BLaER1 (cell line): ENCODE measurements around the gene SCUBE2.

Source experiments
- H3K27ac ChIP-seq: shearing (Covaris generic); formaldehyde crosslinking; 2 replicates; pipeline ENCODE4 v1.8.1; 2022
- H3K27me3 ChIP-seq: shearing (Covaris generic); formaldehyde crosslinking; 2 replicates; pipeline ENCODE4 v1.8.1; 2022
- H3K36me3 ChIP-seq: shearing (Covaris generic); formaldehyde crosslinking; 2 replicates; pipeline ENCODE4 v1.8.1; 2022
- H3K4me1 ChIP-seq: shearing (Covaris generic); formaldehyde crosslinking; 2 replicates; pipeline ENCODE4 v1.8.1; 2022
- H3K4me2 ChIP-seq: shearing (Covaris generic); formaldehyde crosslinking; 2 replicates; pipeline ENCODE4 v1.8.1; 2022
- H3K4me3 ChIP-seq: shearing (Covaris generic); formaldehyde crosslinking; 2 replicates; pipeline ENCODE4 v1.8.1; 2022
- H3K9ac ChIP-seq: shearing (Covaris generic); formaldehyde crosslinking; 2 replicates; pipeline ENCODE4 v1.8.1; 2022
- H3K9me3 ChIP-seq: shearing (Covaris generic); formaldehyde crosslinking; 2 replicates; pipeline ENCODE4 v1.8.1; 2022
- H4K20me1 ChIP-seq: shearing (Covaris generic); formaldehyde crosslinking; 2 replicates; pipeline ENCODE4 v1.8.1; 2022
- Cebpa-rat ChIP-seq: shearing (Covaris generic); IDR thresholded peaks from 2 replicates; pipeline ENCODE4 v1.8.1; 2022

SCUBE2 gene

DNA sequence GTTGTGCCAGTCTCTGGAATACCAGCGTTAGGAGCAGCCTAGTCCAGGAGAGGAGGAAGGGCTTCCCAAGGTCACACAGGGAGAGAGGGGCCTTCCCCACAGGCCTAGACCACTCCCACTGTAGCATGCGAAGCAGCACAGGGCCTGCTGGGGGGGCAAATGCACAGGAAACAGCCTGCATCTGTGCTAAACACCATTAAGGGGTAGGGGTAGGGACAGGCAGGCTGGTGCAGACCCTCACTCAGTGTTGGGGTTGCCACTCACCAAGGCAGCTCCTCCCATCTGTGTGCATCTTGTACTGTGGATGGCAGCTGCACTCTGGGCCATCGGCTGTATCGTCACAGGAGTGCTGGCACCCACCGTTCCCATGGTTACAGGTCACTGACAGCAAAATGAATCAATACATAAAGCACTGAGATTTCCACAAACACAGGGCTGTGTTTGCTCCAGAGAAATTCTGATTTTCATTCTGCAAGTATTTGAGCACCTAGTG, 24.9 kb downstream of the SCUBE2 start:
- no peaks in the 10 kb centered on the region for H3K36me3 ChIP-seq
- no peaks in the 10 kb centered on the region for H3K9me3 ChIP-seq
- no peak overlapping the region for H3K9ac ChIP-seq
- no peaks in the 10 kb centered on the region for H3K27me3 ChIP-seq
- H4K20me1 ChIP-seq, result no peaks in the 10 kb centered on the region
- H3K4me3 ChIP-seq, result no peak overlapping the region
- no peak for TF ChIP-seq Cebpa-rat
- no peak overlapping the region for H3K4me2 ChIP-seq
- H3K27ac ChIP-seq, result no peak overlapping the region
- no peaks in the 10 kb centered on the region for H3K4me1 ChIP-seq

DNA sequence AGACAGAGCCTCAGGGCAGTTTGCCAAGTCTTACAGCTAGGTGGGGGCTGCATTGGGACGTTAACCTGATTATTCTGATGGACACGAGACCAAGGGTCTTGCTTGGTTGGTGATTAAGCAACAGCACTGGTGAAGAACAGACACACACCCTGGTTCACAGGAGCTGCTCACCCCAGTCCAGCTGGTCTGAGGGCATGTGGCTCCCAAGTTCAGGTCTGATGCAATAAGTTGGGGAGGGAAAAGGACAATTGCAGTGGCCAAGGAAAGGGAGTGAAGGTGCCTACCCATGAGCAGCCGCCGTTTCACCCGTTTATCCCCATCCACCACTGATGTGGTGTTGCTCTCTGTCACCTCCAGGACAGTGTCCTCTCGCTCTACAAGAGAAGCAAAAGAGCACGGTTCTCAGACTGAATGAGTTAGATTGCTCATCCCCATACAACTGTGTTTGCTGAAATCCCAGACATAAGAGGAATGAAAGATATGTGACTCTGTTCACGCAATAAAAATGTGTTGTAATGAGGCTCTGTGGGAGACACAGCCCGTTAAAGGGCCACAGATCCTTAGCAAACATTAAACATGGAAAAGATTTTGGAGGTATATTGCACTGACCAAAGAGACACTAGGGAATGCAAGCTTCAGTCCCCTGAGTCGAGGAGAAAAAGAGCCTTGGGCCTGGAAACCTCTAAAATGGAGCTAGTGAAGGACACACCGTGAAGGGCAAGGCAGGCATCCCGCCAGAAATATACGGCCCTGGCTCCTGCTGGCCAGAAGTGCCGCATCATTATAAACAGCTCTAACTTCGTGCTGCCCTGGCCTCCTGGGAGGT, 25.6 kb downstream of the SCUBE2 start:
- Histone ChIP-seq H3K36me3 (no peaks in the 10 kb centered on the region), H3K4me2 (no peak overlapping the region), H4K20me1 (no peaks in the 10 kb centered on the region), H3K4me3 (no peak overlapping the region), H3K4me1 (no peaks in the 10 kb centered on the region), H3K27ac (no peak overlapping the region), H3K27me3 (no peaks in the 10 kb centered on the region), H3K9ac (no peak overlapping the region), H3K9me3 (no peaks in the 10 kb centered on the region)
- TF ChIP-seq Cebpa-rat, result no peak

- no peaks in the 10 kb centered on the region for H3K4me1 ChIP-seq
- no peaks in the 10 kb centered on the region for H3K27me3 ChIP-seq
- H3K9me3 ChIP-seq, result no peaks in the 10 kb centered on the region
- no peak overlapping the region for H3K9ac ChIP-seq
- H3K4me3 ChIP-seq, result no peak overlapping the region
- H3K36me3 ChIP-seq, result no peaks in the 10 kb centered on the region
- no peak overlapping the region for H3K4me2 ChIP-seq
- no peak for TF ChIP-seq Cebpa-rat
- no peak overlapping the region for H3K27ac ChIP-seq
- H4K20me1 ChIP-seq, result no peaks in the 10 kb centered on the region
Observed at GRCh38 chr11:9061807-9062206, 29.6 kb downstream of the SCUBE2 start.

DNA sequence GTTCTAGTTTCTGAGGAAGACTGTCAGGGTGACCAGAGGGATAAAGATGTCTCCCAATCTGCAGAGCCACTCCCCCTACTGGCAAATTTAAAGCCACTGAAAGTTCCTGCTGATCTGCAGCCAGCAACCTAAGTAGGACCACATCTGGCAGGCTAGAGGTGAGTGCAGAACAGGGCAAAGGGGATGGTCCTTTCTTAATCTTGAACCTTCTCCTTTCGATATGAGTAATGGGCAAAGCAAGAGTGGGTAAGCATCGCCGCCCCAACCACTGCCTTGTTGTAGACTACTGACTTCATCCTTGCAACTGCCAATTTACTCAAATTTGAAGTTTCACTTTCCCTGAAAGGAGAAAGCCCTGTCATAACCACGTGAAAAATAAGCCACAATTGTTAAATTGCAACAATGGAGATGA, 30.7 kb downstream of the SCUBE2 start:
- Histone ChIP-seq H3K4me3 (no peak overlapping the region), H3K27ac (no peak overlapping the region), H3K36me3 (no peaks in the 10 kb centered on the region), H3K4me1 (no peaks in the 10 kb centered on the region), H3K27me3 (no peaks in the 10 kb centered on the region), H3K4me2 (no peak overlapping the region), H3K9ac (no peak overlapping the region), H4K20me1 (no peaks in the 10 kb centered on the region), H3K9me3 (no peaks in the 10 kb centered on the region)
- TF ChIP-seq Cebpa-rat, result no peak

GRCh38 chr11:9059406-9059805, 32.0 kb downstream of the SCUBE2 start:
- Histone ChIP-seq H3K9ac (no peak overlapping the region), H3K27me3 (no peaks in the 10 kb centered on the region), H3K36me3 (no peaks in the 10 kb centered on the region), H3K4me1 (no peaks in the 10 kb centered on the region), H3K9me3 (no peaks in the 10 kb centered on the region), H3K27ac (no peak overlapping the region), H4K20me1 (no peaks in the 10 kb centered on the region), H3K4me2 (no peak overlapping the region), H3K4me3 (no peak overlapping the region)
- TF ChIP-seq Cebpa-rat, result no peak

DNA sequence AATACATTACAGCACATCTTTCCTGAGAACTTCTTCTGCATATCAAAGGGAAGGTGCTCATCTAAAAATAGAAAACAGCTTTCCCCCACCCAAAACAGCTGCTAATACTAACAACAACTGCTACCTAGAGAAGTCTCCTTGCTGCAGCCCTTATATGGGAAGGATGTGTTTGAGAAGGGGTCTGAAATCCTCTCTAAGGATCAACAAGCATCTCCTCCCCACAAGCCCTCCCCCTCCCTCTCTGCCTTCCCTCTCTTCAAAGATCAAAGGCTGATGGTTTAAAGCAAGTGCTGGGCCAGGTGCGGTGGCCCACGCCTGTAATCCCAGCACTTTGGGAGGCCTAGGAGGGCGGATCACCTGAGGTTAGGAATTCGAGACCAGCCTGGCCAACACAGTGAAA, 33.5 kb downstream of the SCUBE2 start:
- H3K27me3 ChIP-seq, result no peaks in the 10 kb centered on the region
- no peaks in the 10 kb centered on the region for H3K4me1 ChIP-seq
- no peak overlapping the region for H3K27ac ChIP-seq
- H3K4me2 ChIP-seq, result no peak overlapping the region
- H3K36me3 ChIP-seq, result no peaks in the 10 kb centered on the region
- no peaks in the 10 kb centered on the region for H4K20me1 ChIP-seq
- H3K4me3 ChIP-seq, result no peak overlapping the region
- no peak overlapping the region for H3K9ac ChIP-seq
- TF ChIP-seq Cebpa-rat, result no peak
- H3K9me3 ChIP-seq, result no peaks in the 10 kb centered on the region

DNA sequence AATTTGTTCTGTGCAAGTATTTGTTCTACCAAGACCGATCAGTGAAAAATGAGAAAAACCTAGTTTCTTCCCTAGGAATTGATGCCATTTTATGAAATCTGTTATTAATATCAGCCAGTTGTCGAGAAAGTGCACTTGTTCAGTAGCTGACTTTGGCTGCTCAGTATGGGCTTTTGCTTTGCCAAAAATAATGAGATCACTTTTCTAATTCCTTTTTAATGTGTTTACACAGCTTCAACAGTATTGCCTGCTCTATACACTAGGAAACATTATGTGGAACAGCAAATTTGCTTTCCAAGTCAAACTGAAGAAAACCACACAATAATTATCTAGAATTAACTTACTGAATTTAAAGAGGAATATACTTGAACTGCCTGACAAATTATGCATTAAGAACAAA, 34.4 kb downstream of the SCUBE2 start:
- TF ChIP-seq Cebpa-rat, result no peak
- H3K4me1 ChIP-seq, result no peaks in the 10 kb centered on the region
- no peaks in the 10 kb centered on the region for H3K36me3 ChIP-seq
- H3K4me2 ChIP-seq, result no peak overlapping the region
- H3K9ac ChIP-seq, result no peak overlapping the region
- H3K9me3 ChIP-seq, result no peaks in the 10 kb centered on the region
- H3K4me3 ChIP-seq, result no peak overlapping the region
- H4K20me1 ChIP-seq, result no peaks in the 10 kb centered on the region
- H3K27me3 ChIP-seq, result no peaks in the 10 kb centered on the region
- H3K27ac ChIP-seq, result no peak overlapping the region

GRCh38 chr11:9056467-9056866, 34.9 kb downstream of the SCUBE2 start:
- H3K4me1 ChIP-seq, result no peaks in the 10 kb centered on the region
- H3K27me3 ChIP-seq, result no peaks in the 10 kb centered on the region
- H3K9me3 ChIP-seq, result no peaks in the 10 kb centered on the region
- no peak overlapping the region for H3K4me3 ChIP-seq
- no peak for TF ChIP-seq Cebpa-rat
- no peak overlapping the region for H3K27ac ChIP-seq
- no peak overlapping the region for H3K4me2 ChIP-seq
- H3K9ac ChIP-seq, result no peak overlapping the region
- H3K36me3 ChIP-seq, result no peaks in the 10 kb centered on the region
- no peaks in the 10 kb centered on the region for H4K20me1 ChIP-seq

GRCh38 chr11:9053316-9054035, 37.9 kb downstream of the SCUBE2 start:
- Histone ChIP-seq H3K4me3 (no peak overlapping the region), H3K36me3 (no peaks in the 10 kb centered on the region), H3K9me3 (no peaks in the 10 kb centered on the region), H3K27me3 (no peaks in the 10 kb centered on the region), H3K9ac (no peak overlapping the region), H3K4me1 (peaks cover 5% of the 10 kb centered on the region; the same call in 1 of the 2 replicates), H4K20me1 (no peaks in the 10 kb centered on the region), H3K4me2 (no peak overlapping the region), H3K27ac (no peak overlapping the region)
- no peak for TF ChIP-seq Cebpa-rat

DNA sequence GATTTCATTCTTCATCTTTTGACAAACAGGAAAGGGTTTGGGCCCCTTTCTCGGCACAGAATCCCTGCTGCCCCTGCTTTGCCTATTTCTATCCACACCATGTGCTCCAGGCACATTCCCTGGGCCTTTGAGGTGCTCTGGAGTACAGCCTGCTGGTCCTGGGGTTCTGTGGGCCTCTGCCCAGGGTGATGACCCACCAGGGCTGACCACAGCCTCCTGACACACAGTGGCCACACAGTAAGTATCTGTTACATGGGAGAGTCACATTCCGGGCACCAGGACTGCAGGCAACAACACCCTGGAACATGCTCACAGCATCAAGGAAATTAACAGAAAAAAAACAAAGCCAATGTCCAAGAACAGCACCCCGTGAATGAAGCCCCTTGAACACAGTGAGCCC, 39.1 kb downstream of the SCUBE2 start:
- Histone ChIP-seq H3K27me3 (no peaks in the 10 kb centered on the region), H3K9me3 (no peaks in the 10 kb centered on the region), H4K20me1 (no peaks in the 10 kb centered on the region), H3K4me2 (no peak overlapping the region), H3K36me3 (no peaks in the 10 kb centered on the region), H3K9ac (no peak overlapping the region), H3K4me3 (no peak overlapping the region), H3K4me1 (peaks cover 5% of the 10 kb centered on the region; the same call in 1 of the 2 replicates), H3K27ac (no peak overlapping the region)
- TF ChIP-seq Cebpa-rat, result no peak
